HG03565 (cell line): ENCODE data around the gene NTNG1.
"Not testable (repeated sequence)": the region's sequence is repeated elsewhere in the genome, so short reads cannot be mapped to it uniquely, and the experiment has no call there.

Experiments used
- ATAC-seq: cut with Tn5 transposase; IDR thresholded peaks from one replicate; pipeline ENCODE4 v1.9.1; 2021; ENCODE audit warnings: mild to moderate bottlenecking, moderate library complexity; ENCODE audit not compliant: unreplicated experiment

The NTNG1 gene

DNA sequence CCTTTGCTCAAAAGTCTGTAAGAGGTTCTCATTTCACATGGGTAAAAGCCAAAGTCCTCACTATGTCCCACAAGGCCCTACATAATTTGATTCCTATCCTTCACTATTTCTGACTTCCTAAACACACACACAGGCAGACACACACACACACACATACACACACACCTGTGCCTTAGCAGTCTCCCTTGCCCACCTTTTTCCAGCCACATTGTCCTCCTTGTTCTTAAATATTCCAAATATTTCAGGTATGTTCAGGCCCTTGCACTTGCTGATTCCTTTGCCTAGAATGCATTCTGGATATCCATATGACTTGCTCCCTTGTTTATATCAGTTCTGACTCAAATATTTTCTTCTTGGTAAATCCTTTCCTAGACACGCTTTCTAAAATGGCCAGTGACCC lies 54.6 kb downstream of the NTNG1 start:
- ATAC-seq: no peak

DNA sequence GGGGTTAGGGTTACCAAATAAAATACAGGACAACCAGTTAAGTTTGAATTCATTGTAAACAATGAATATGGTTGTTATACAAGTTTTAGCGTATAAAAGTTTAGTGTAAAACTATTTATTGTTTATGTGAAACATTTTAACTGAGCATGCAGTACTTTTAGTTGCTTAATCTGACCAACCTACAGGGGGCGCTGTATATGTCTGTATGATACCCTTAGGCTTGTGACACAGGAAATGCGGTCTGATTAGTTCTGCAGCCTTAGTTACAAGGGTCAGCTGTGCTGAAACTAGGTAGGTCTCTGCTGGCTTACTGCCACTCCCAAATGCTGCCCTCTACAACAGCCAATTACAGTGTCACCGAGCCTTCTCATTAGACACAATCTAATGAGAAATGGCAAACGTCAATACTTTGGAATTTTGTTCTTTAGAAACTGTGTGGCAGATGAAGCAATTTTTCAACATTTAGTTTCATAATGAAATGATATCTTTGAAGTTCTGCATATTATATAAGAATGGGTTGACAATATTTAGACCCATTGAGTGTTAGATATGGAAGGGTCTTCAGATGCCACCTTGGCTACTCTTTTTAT lies 56.2 kb downstream of the NTNG1 start:
- ATAC-seq: peak; percentile 91

DNA sequence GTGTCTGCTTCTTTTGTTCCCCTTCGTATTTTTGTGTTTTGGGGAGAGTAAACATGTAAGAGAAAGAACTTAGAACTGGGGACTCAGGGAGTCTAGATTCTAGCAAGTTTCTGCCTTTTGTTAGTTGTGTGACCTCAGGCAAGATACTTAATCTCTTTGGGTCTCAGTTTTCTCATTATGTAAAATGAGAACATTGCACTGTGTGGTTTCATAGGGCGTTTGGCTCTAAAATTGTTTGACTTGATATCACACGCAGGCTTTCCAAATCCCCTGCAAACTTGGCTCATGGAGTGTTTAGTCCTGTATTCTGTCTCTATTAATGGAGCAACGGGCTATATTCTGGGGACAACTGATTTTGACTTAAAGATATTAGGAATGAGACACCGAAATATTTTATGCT lies 57.7 kb downstream of the NTNG1 start:
- ATAC-seq: no peak

DNA sequence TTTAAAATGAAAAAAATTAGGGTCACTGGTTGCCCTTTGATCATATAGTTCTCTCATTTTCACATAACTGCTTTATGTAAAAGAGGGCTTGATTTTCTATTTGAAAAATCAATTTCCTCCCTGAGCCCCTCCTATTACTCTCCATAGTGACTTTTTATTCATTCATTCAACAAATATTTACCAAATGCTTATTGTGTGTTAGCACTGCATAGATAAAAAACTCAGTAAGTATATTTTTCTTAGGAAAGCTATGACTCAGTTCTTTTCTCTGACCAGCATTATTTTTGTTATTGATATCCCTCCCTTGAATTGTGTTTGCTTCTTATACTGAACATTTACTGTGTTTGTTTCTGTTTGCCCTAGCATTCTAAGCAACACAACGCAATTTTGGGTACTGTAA lies 59.8 kb downstream of the NTNG1 start:
- no peak for ATAC-seq

DNA sequence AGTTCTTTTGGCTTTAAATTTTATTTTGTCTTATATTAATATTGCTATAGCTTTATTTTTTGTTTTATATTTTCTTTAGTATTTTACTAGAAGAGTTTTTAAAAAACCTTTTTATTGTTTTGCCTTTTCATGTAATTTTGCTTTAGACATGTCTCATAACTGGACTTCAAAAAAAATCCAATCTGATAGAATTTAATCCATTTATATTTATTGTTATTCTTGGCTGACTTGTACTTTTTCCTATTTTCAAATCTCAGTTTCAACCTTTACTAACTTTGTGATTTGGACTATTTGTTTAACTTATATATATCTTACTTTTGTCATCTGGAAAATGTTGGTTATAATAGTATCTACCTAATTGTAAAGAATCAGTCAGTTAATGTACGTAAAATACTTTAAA lies 61.2 kb downstream of the NTNG1 start:
- no peak for ATAC-seq

DNA sequence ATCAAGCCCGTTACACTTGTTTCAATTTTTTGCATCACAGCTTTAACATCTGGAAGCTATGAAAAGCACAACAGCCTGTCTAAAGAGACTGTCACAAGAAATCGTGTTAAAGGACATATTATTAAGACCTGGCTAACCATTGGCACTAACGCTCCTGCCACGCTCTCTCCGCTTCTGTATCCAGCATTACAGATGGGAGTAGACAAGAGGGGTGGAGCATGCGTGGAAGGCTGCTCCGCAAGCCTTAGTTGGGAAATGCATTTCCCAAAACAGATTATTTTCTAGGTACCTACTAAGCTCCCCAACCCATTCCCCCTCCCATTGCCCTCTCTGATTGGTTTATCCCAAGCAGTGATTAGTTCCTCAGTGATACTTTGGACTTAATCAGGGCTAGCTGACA lies 72.4 kb downstream of the NTNG1 start:
- ATAC-seq: no peak

DNA sequence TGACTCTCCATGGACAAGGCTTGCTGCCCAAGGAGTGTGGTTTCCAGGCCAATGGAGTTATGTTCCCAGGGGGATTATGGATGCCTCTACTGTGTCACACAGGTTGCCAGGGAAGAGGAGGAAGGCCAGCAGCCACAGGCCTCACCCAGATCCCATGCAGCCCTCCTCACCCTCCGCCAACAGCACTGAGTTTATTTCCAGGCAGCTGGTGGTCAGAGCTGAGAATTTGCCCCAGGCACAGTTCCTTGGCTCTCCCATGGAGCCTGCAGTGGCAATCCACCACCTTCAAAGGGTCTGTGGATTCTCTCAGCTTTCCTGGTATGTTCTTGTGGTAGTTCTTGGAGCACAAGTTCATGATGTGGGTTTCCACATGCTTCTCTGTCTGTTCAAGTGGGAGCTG lies 79.2 kb downstream of the NTNG1 start:
- ATAC-seq: no peak

DNA sequence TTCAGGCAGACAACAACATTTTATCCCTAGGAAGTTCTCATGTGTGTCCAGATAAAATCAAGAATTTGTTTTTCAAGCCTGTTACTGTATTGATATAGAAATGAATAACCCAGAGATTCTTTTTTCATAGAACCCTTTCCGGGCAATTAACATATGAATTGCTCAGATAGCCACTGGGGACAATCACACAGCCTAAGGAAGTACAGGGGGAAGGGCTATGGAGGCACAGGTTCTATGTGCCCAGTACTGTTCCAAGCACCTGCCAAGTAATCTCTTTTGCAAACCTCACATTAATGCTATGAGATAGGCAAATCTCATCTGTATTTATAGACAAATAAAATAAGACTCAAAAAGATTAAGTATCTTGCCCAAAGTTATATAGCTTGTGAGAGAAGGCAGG lies 84.9 kb downstream of the NTNG1 start:
- no peak for ATAC-seq

DNA sequence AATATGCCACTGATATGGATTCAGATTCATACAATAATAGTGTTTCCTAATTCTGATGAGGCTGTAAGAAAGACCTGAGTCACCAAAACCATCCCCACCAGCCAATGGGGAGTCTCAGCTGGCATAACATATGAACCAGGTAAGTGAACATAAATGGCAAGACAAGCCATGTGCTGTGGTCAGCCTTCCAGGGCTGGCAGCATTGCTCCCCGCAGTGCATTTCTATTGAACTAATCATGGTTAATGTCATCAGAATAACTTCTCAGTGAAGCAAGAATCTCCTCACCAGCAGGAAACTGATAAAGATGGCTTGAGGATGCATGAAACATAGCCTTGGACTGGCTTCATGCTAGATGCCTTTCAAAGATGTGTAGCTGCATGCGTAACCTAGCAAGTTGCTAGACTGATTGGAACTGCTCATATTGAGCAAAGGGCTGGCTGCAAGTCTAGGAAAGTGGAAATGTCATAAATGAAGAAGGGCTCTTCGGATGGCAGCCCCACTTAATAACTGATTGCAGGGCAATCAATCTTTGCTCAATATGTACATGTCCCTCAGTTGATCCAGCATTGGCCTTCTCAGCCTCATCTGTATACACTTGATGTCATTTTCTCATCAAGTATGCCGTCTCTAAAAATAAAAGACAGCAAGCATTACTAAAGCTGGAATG lies 88.0 kb downstream of the NTNG1 start:
- ATAC-seq: no peak

DNA sequence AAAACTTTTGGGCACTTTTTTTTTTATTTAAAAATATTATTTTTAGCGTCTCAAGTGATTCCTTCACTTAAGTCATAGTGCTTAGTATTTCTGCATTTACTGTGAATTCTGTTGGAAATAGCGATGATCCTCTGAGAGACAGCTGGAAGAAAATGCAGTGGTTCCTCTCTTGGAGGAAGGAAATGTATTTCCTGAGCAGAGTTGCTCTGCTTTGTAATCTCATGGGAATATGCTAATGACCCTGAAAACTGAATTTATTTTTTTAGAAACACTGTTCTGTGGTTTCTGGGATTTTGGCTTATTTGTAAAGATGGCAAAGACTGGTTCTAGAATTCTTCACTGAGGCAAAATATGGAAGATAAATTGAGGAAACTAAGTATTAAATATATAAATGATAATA lies 88.9 kb downstream of the NTNG1 start:
- ATAC-seq: no peak

DNA sequence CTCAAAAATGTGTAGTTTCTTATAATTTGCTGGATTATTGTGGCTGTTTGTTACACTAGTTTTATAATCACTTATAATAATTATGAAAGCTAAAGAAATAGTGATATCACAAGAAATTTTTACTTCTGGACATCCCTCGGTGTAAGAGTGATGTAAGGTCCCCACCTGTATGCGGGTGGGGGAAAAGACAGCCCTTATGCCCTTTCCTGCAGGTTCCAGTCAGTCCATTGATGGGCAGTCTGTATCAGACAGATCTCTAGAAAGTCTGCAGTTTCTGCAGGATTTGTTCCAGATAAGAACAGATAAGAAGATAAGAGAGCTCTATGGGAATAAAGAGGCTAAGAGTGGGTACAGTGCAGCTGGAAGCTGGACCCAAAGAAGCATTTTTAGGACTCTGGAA lies 89.3 kb downstream of the NTNG1 start:
- ATAC-seq: no peak

DNA sequence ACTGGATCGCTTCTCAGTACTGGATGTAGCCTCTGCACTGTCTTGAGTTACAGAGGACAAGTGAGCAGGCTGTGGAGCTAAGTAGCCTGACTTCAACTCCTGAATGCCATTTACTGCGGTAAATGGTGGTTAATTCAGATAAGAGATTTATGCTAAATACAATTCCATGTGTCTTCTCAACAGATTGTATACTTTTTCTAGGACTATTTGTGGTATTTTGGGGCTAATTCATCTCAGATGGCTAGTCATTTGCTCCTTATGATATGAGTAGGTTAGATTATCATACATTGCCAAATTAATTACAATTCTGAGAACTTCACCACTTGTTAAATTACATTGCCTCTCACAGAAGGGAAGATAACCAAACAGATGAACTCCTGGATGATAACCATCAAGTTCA lies 90.5 kb downstream of the NTNG1 start:
- no peak for ATAC-seq

DNA sequence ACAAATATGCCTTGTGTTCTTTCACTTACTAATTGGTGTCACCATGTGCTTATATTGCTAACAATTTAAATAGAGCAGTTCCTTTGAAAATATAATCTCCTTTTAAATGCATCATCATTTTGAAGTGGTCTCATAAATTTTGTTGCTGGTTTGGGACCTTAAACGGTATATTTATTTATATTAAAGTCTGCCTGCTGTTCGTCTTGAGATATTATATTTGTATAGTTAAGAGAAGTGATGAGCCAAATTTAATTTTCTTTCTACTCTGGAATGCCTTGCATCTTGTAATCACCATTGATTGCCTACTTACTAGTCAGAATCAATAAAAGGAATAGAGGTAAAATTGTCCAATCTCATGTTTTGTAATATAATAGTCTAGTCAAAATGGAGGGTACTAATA lies 91.6 kb downstream of the NTNG1 start:
- no peak for ATAC-seq

DNA sequence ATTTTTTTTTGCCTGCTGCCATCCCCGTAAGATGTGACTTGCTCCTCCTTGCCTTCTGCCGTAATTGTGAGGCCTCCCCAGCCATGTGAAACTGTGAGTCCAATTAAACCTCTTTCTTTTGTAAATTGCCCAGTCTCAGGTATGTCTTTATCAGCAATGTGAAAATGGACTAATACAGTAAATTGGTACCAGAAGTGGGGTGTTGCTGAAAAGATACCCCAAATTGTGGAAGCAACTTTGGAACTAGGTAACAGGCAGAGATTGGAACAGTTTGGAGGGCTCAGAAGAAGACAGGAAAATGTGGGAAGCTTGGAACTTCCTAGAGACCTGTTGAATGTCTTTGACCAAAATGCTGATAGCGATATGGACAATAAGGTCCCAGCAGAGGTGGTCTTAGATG lies 95.9 kb downstream of the NTNG1 start:
- not testable (repeated sequence) for ATAC-seq

DNA sequence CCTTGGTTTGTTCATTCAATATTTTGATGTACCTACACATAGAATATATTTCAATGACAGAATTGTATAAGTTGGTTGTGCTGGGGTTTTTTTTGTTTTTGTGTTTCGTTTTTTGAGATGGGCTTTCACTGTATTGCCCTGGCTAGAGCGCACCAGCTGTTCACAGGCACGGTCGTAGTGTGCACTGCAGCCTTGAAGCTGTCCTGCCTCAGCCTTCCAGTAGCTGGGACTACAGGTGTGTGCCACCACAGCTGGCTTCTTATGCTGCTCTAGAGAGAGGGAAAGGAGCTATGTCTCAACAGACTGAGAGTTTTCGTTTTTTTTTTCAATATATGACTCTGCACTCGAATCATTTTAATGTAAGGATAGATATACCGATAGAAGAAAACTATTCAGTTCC lies 102.6 kb downstream of the NTNG1 start:
- no peak for ATAC-seq

DNA sequence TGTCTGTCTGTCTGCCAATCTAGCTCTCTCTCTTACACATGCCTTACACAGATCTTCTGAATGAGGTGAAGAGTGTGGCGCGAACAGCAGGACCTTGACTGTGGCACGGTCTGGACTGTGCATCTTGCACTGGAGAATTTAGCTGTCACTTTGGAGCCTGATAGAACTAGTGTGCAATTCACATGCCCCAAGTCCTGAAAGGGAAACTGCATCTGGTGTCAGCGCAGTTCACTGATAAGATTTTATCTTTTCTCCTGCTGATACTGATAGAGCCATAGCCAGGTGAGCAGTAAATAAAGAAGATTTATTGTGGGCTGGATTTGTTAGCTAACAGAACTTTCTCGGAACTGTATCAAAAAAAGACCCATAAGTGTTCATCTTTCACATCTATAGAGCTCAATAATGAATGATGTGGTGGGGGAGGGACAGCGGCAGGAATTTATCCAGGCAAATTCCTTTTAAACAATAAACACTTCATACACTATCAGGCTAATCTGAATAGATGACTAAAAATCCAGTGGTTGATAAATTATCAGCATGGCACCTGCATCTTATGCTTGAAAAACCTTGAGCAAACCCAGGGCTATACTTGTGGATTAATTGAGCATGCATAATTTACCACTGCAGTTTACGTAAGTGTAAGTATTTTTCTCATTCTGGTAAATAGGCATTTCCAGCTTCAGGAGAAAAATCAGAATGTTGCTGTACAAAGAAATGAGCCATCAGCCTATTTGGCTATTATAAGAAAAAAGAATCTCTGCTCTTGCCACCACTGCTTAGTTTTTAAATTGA lies 104.1 kb downstream of the NTNG1 start:
- ATAC-seq: no peak

DNA sequence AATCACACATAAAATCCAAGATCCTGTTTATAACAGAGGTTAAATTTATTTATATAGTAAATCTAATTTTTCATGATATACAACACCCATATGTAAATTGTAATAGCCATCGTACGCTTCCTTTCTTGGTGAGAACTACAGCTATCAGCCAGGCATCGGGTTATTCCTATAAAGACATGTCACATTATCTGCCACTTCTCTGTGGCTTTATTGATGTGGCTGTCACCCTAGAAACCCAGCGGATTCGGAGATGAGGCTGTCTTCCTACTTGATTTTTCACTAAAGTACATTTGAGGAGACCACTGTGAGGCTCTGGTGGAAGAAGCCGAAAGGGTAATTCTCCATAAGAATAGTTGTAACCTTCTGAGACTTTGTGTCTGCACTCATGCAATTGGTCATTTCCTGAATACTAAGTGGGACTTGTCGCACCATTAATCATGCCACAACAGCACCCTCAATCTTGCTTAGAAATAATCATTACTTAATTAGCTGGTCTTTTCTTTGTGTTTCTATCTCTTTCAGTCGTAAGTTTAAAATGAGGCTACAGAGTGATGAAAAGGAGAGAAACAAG lies 106.0 kb downstream of the NTNG1 start:
- peak; percentile 54 for ATAC-seq

DNA sequence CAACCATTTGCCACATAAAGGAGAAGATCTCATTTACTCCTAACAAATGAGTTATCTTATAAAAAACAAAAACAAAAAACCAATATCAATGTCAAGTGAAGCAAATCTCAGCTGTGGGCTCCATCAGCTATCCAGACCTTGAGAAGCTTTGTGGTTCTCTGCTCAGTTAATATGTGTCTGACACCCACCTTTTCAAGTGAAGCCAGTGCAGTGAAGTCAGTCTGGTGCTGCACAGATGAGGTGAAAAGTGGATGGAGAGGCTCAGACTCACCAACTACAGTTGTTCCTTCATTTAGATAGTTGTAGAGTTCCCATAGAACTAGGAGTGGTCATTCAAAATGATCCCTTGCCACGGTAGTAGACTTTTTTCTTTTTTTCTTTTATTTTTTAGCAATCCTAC lies 106.8 kb downstream of the NTNG1 start:
- ATAC-seq: no peak

DNA sequence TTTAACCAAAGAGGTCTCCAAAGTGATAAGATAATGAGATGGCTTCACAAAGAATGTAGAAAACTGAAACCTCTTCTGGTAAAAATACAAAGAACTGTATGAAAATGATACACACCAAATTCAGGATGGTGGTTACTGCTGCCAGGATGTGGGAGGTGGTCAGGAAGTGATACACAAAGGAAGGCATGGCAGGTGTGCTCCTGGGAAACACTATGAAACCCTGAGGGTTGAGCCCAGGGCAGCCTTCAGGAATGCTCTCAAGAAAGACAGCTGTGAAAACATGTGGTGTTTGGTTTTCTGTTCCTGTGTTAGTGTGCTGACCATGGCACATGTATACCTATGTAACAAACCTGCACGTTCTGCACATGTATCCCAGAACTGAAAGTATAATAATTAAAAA lies 109.3 kb downstream of the NTNG1 start:
- no peak for ATAC-seq

DNA sequence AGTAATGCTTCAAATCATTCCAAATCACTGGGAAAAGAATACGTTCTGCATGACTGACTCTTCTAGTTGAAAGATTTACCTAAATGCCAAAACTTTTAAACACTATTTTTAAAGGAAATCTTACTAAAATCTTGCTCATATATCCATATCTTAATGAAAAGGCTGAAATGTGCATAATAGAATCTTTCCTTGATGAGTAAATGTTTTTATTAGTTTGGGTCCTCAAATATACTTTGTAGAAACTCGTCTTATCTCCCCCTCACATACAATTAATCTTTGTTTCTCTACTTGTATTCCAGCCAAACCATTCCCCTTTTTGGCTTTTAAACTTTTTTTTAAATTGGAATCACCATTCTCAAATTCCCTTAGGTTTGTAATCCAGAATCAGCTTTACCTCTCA lies 110.2 kb downstream of the NTNG1 start:
- no peak for ATAC-seq

DNA sequence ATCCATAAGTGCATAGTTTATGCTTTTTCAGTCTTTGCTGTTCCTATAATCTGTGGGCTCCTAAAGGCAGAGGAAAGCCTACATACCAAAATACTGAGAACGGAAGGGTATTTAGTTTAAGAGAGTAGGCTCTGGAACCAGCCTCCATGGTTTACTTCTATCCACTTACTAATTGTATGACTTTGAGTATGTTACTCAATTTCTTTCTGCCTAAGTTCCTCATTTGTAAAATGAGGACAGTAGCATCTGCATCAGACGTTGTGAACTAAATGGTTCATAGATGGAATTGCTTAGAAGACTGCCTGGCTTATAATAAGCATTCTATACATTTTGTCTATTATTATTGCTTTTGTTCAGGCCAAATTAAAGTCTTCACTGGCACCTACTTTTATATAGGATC lies 111.0 kb downstream of the NTNG1 start:
- ATAC-seq: no peak

DNA sequence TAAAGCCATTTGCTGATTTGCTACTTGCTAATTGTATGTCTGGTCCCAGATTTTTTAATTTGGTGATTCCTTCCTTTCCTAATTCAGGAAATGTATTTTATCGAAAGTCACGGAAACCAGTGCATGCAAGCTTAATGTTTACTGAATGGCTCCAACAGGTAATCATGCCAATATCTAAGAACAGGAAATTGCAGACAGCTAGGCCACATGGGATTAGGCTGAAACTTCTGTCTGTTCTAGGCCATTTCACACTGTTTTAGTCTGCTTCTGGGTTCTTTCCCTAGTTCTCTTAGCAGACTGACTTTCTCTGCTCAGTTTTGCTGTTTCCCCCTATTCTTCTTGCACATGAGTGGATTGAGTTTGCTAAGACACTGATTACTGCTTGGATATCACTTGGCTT lies 111.4 kb downstream of the NTNG1 start:
- ATAC-seq: no peak
